ENCODE results near the gene LIPG.

Gene LIPG

GRCh38 chr18:49544362-49544761, 17.5 kb upstream of the LIPG start:
- no peak for ATAC-seq
- TF ChIP-seq ZC3H10 (CRISPR knock-in tag; IDR thresholded peaks at IDR 0.05) (no peak), POU6F1 (CRISPR knock-in tag; IDR thresholded peaks at IDR 0.05; ENCODE audit: borderline replicate concordance, low read depth) (no peak), TSHZ2 (CRISPR knock-in tag; IDR thresholded peaks at IDR 0.05) (no peak), TCF4 (CRISPR knock-in tag; IDR thresholded peaks at IDR 0.05; ENCODE audit: borderline replicate concordance) (no peak), ZFP3 (CRISPR knock-in tag; IDR thresholded peaks at IDR 0.05) (no peak), OSR1 (CRISPR knock-in tag; IDR thresholded peaks at IDR 0.05) (no peak), ZNF70 (CRISPR knock-in tag; IDR thresholded peaks at IDR 0.05) (no peak), ISL1 (CRISPR knock-in tag; IDR thresholded peaks at IDR 0.05) (no peak), CREB5 (CRISPR knock-in tag; IDR thresholded peaks at IDR 0.05; ENCODE audit: low read depth) (no peak), TOX (CRISPR knock-in tag; IDR thresholded peaks at IDR 0.05; ENCODE audit: borderline replicate concordance) (no peak), ZFP30 (CRISPR knock-in tag; IDR thresholded peaks at IDR 0.05) (no peak), ZNF8 (CRISPR knock-in tag; IDR thresholded peaks at IDR 0.05) (no peak), PATZ1 (CRISPR knock-in tag; IDR thresholded peaks at IDR 0.05; ENCODE audit: borderline replicate concordance) (no peak)

- TF ChIP-seq ZFP3 (CRISPR knock-in tag; IDR thresholded peaks at IDR 0.05) (no peak), CSRNP3 (CRISPR knock-in tag; IDR thresholded peaks at IDR 0.05) (no peak), TOX (CRISPR knock-in tag; IDR thresholded peaks at IDR 0.05; ENCODE audit: borderline replicate concordance) (no peak), PPARA (CRISPR knock-in tag; IDR thresholded peaks at IDR 0.05; ENCODE audit: borderline replicate concordance) (no peak), PATZ1 (CRISPR knock-in tag; IDR thresholded peaks at IDR 0.05; ENCODE audit: borderline replicate concordance) (no peak), POU6F1 (CRISPR knock-in tag; IDR thresholded peaks at IDR 0.05; ENCODE audit: borderline replicate concordance, low read depth) (no peak), CSDC2 (CRISPR knock-in tag; IDR thresholded peaks at IDR 0.05) (no peak), RARB (CRISPR knock-in tag; IDR thresholded peaks at IDR 0.05) (no peak), ARNTL (CRISPR knock-in tag; IDR thresholded peaks at IDR 0.05; ENCODE audit: borderline replicate concordance, low read depth) (no peak), GLIS3 (CRISPR knock-in tag; IDR thresholded peaks at IDR 0.05) (no peak), TSHZ2 (CRISPR knock-in tag; IDR thresholded peaks at IDR 0.05) (no peak), OSR1 (CRISPR knock-in tag; IDR thresholded peaks at IDR 0.05) (no peak), ESRRG (CRISPR knock-in tag; IDR thresholded peaks at IDR 0.05) (no peak), ZNF565 (CRISPR knock-in tag; conservative IDR thresholded peaks at IDR 0.05; ENCODE audit: low read depth) (no peak), CREB5 (CRISPR knock-in tag; IDR thresholded peaks at IDR 0.05; ENCODE audit: low read depth) (no peak), ZC3H10 (CRISPR knock-in tag; IDR thresholded peaks at IDR 0.05) (no peak)
- no peak for ATAC-seq
These were observed 15.6 kb upstream of the LIPG start for GRCh38 chr18:49546278-49546677.

Measured in SK-N-SH treated with all-trans-retinoic acid at 6 μM for 48 hours (cell line).